HG02678 (cell line): Measurements from ENCODE around the gene SLC13A3.

Experiments used
- ATAC-seq: cut with Tn5 transposase; IDR thresholded peaks from one replicate; pipeline ENCODE4 v1.9.1; 2021; ENCODE audit warnings: mild to moderate bottlenecking, moderate library complexity; ENCODE audit not compliant: unreplicated experiment

SLC13A3 gene

GRCh38 chr20:46609043-46609442, 42.2 kb downstream of the SLC13A3 start:
- ATAC-seq: no peak

- ATAC-seq: no peak
These were observed 43.3 kb downstream of the SLC13A3 start for GRCh38 chr20:46607849-46608497.

GRCh38 chr20:46607191-46607848, 43.9 kb downstream of the SLC13A3 start:
- ATAC-seq: no peak

GRCh38 chr20:46606817-46607190, 44.5 kb downstream of the SLC13A3 start:
- ATAC-seq: no peak

GRCh38 chr20:46605978-46606816, 45.1 kb downstream of the SLC13A3 start:
- no peak for ATAC-seq

GRCh38 chr20:46605181-46605580, 46.1 kb downstream of the SLC13A3 start:
- ATAC-seq: no peak

- no peak for ATAC-seq
These were observed 46.6 kb downstream of the SLC13A3 start for GRCh38 chr20:46604551-46605133.

- no peak for ATAC-seq
These were observed 48.8 kb downstream of the SLC13A3 start for GRCh38 chr20:46602429-46602828.

- ATAC-seq: no peak
These were observed 49.6 kb downstream of the SLC13A3 start for GRCh38 chr20:46601603-46602122.

- no peak for ATAC-seq
These were observed 50.9 kb downstream of the SLC13A3 start for GRCh38 chr20:46600286-46600752.

GRCh38 chr20:46599227-46599987, 51.9 kb downstream of the SLC13A3 start:
- ATAC-seq: no peak

GRCh38 chr20:46595933-46596332, 55.3 kb downstream of the SLC13A3 start:
- ATAC-seq: no peak

- no peak for ATAC-seq
These were observed 56.5 kb downstream of the SLC13A3 start for GRCh38 chr20:46594725-46595124.

GRCh38 chr20:46592580-46593362, 58.5 kb downstream of the SLC13A3 start:
- no peak for ATAC-seq

GRCh38 chr20:46590443-46590842, 60.8 kb downstream of the SLC13A3 start:
- no peak for ATAC-seq

GRCh38 chr20:46588532-46589511, 62.4 kb downstream of the SLC13A3 start:
- ATAC-seq: no peak

- no peak for ATAC-seq
These were observed 63.3 kb downstream of the SLC13A3 start for GRCh38 chr20:46587986-46588385.

- ATAC-seq: no peak
These were observed 64.5 kb downstream of the SLC13A3 start for GRCh38 chr20:46586724-46587123.
